SK-N-SH (cell line): ENCODE measurements around the gene UNC5B. TPM values are rescaled to one million over a fixed set of nuclear protein-coding genes. Genes with fewer than 3 reads are reported as not detected.

Experiments
- CTCF ChIA-PET: fragments of 300-600, 350-600 bp; formaldehyde crosslinking; extraction: SDS; loops from one replicate; lab custom pipeline; 2021; lab: Yijun Ruan, JAX
- POLR2A ChIA-PET: fragments of 350-600 bp; sonication (Branson Sonifier 250); formaldehyde crosslinking; extraction: SDS; loops from one replicate; lab custom pipeline; 2020; ENCODE audit warnings: antibody characterized with exemption, inconsistent platforms; lab: Yijun Ruan, JAX
- DNase-seq: peaks from one replicate; pipeline ENCODE4 v3.0.0; 2012
- H2AFZ ChIP-seq: fragments of 200-600 bp; sonication (generic); 2 replicates; pipeline ENCODE4 v1.8.1; 2016; ENCODE audit warnings: antibody characterized with exemption, mild to moderate bottlenecking, low read depth
- H3F3A ChIP-seq: fragments of 200-600 bp; sonication (generic); replicated peaks from 2 replicates; pipeline ENCODE3; 2016; ENCODE audit warnings: antibody characterized with exemption, mild to moderate bottlenecking; ENCODE audit not compliant: insufficient read depth
- H3K27ac ChIP-seq, 2 experiments: fragments of 200-500 bp in 1 of 2; fragments of 200-600 bp in 1 of 2; sonication (Bioruptor generic) in 1 of 2; sonication (generic), shearing (Covaris generic) in 1 of 2; 2 replicates each; pipeline versions ENCODE4 v1.5.1 to v1.6.1; 2014 to 2016; ENCODE audit warnings: low read depth in 2 of 2, inconsistent platforms in 1 of 2, low read length in 1 of 2, mild to moderate bottlenecking in 1 of 2, mixed read lengths in 1 of 2
- H3K27me3 ChIP-seq: fragments of 200-600 bp; sonication (generic), shearing (Covaris generic); 2 replicates; pipeline ENCODE4 v1.6.1; 2016; ENCODE audit warnings: mixed run types; ENCODE audit not compliant: insufficient read depth
- H3K36me3 ChIP-seq, 2 experiments: fragments of 200-500 bp in 1 of 2; fragments of 200-600 bp in 1 of 2; sonication (Bioruptor generic) in 1 of 2; sonication (generic) in 1 of 2; replicated peaks in 1 of 2; 2 replicates each; pipeline versions ENCODE3 to v1.5.1; 2014 to 2016; ENCODE audit warnings: low read length in 1 of 2, mild to moderate bottlenecking in 1 of 2; ENCODE audit not compliant: insufficient read depth in 2 of 2, control insufficient read depth in 1 of 2
- H3K4me1 ChIP-seq, 2 experiments: fragments of 200-500 bp in 1 of 2; fragments of 200-600 bp in 1 of 2; sonication (Bioruptor generic) in 1 of 2; sonication (generic), shearing (Covaris generic) in 1 of 2; 2 replicates each; pipeline versions ENCODE4 v1.5.1 to v1.6.1; 2014 to 2016; ENCODE audit warnings: low read depth in 1 of 2, low read length in 1 of 2, mixed run types in 1 of 2; ENCODE audit not compliant: insufficient read depth in 2 of 2, control insufficient read depth in 1 of 2
- H3K4me2 ChIP-seq: fragments of 200-600 bp; sonication (generic), shearing (Covaris generic); 2 replicates; pipeline ENCODE4 v1.6.1; 2017; ENCODE audit warnings: mixed run types
- H3K4me3 ChIP-seq, 2 experiments: fragments of 200-500 bp in 1 of 2; fragments of 200-600 bp in 1 of 2; sonication (Bioruptor generic) in 1 of 2; sonication (generic), shearing (Covaris generic) in 1 of 2; 2 replicates each; pipeline versions ENCODE4 v1.5.1 to v1.8.1; 2014 to 2016; ENCODE audit warnings: low read depth in 2 of 2, inconsistent platforms in 1 of 2, low read length in 1 of 2, mild to moderate bottlenecking in 1 of 2, mixed read lengths in 1 of 2, moderate library complexity in 1 of 2
- H3K79me2 ChIP-seq: fragments of 200-600 bp; sonication (generic); 2 replicates; pipeline ENCODE4 v1.8.1; 2017; ENCODE audit warnings: mild to moderate bottlenecking; ENCODE audit not compliant: insufficient read depth
- H3K9ac ChIP-seq: fragments of 200-600 bp; sonication (generic); 2 replicates; pipeline ENCODE4 v1.6.1; 2017; ENCODE audit warnings: mixed run types
- H3K9me2 ChIP-seq: fragments of 200-600 bp; sonication (generic); 2 replicates; pipeline ENCODE4 v1.6.1; 2017; ENCODE audit warnings: mixed run types
- H3K9me3 ChIP-seq: fragments of 200-600 bp; sonication (generic); 2 replicates; pipeline ENCODE4 v1.6.1; 2017; ENCODE audit warnings: mixed run types, mild to moderate bottlenecking, moderate library complexity
- H4K20me1 ChIP-seq: fragments of 200-600 bp; sonication (generic); 2 replicates; pipeline ENCODE4 v1.6.1; 2017; ENCODE audit warnings: mild to moderate bottlenecking, mixed run types; ENCODE audit not compliant: insufficient read depth
- EP300 ChIP-seq, 2 experiments: IDR thresholded peaks; 2 replicates each; pipeline versions ENCODE4 v1.4.0 to v1.6.1; 2012; ENCODE audit warnings: borderline replicate concordance in 1 of 2, low read depth in 1 of 2, low read length in 1 of 2
- FOSL2 ChIP-seq: IDR thresholded peaks from 2 replicates; pipeline ENCODE4 v1.4.0; 2012; ENCODE audit warnings: low read depth, mild to moderate bottlenecking, moderate library complexity, borderline replicate concordance
- FOXJ3 ChIP-seq: sonication (generic); formaldehyde crosslinking; IDR thresholded peaks from 2 replicates; pipeline ENCODE4 v1.5.1; 2020; ENCODE audit warnings: mild to moderate bottlenecking, missing genetic modification reagents
- GABPA ChIP-seq: IDR thresholded peaks from 2 replicates; pipeline ENCODE4 v1.4.0; 2012; ENCODE audit warnings: low read depth, mild to moderate bottlenecking
- GATA2 ChIP-seq: sonication (generic); formaldehyde crosslinking; IDR thresholded peaks from 2 replicates; pipeline ENCODE4 v1.5.0; 2020; ENCODE audit warnings: mild to moderate bottlenecking, missing genetic modification reagents
- JUND ChIP-seq: IDR thresholded peaks from 2 replicates; pipeline ENCODE4 v1.4.0; 2012
- NRF1 ChIP-seq: IDR thresholded peaks from 2 replicates; pipeline ENCODE4 v1.6.1; 2012; ENCODE audit warnings: low read depth, mild to moderate bottlenecking, low read length
- POLR2AphosphoS5 ChIP-seq: IDR thresholded peaks from 2 replicates; pipeline ENCODE4 v1.6.1; 2012; ENCODE audit warnings: low read depth, low read length
- RFX5 ChIP-seq: IDR thresholded peaks from 2 replicates; pipeline ENCODE4 v1.6.1; 2012; ENCODE audit warnings: mild to moderate bottlenecking, improper control_type of control experiment, low read length
- TAF1 ChIP-seq: IDR thresholded peaks from 2 replicates; pipeline ENCODE4 v1.6.1; 2012; ENCODE audit warnings: low read depth, mild to moderate bottlenecking, low read length, moderate library complexity, borderline replicate concordance
- YY1 ChIP-seq: IDR thresholded peaks from 2 replicates; pipeline ENCODE4 v1.4.0; 2012; ENCODE audit warnings: low read depth, mild to moderate bottlenecking
- WGBS: methylation state at CpG from one replicate; pipeline ENCODE4 v1.1.6; 2017; ENCODE audit warnings: low lambda C conversion rate; 5-methylcytosine and 5-hydroxymethylcytosine counted together
- polyA plus RNA-seq, 3 experiments: library from polyadenylated mRNA; depleted of rRNA; stranded (reverse); fragments of >200 nt; gene quantifications; 2 replicates each; pipeline ENCODE4 v1.2.3, GENCODE V29; 2012
- TF ChIP-seq, protein P1 (sequence below): fragments of 200-600 bp; sonication (generic); IDR thresholded peaks from 2 replicates; pipeline ENCODE4 v1.6.1; 2017; ENCODE audit warnings: antibody characterized with exemption, mild to moderate bottlenecking, moderate library complexity
- TF ChIP-seq, protein P2 (sequence below): IDR thresholded peaks from 2 replicates; pipeline ENCODE4 v1.4.0; 2012; ENCODE audit warnings: low read depth, borderline replicate concordance
- TF ChIP-seq, protein P3 (sequence below): IDR thresholded peaks from 2 replicates; pipeline ENCODE4 v1.6.1; 2012; ENCODE audit warnings: mild to moderate bottlenecking, low read depth, low read length, moderate library complexity
- TF ChIP-seq, protein P4 (sequence below): fragments of 150-350 bp; IDR thresholded peaks from 2 replicates; pipeline ENCODE4 v1.6.1; 2017; ENCODE audit warnings: antibody characterized with exemption, low read length, low read depth, borderline replicate concordance
- TF ChIP-seq, protein P5 (sequence below): IDR thresholded peaks from 2 replicates; pipeline ENCODE4; 2012
- TF ChIP-seq, protein P6 (sequence below): fragments of 150-350 bp; IDR thresholded peaks from 2 replicates; pipeline ENCODE4 v1.6.1; 2016; ENCODE audit warnings: mild to moderate bottlenecking, low read depth, low read length

Gene UNC5B
- polyA plus RNA-seq, 1 of the 3 experiments (the other 2 are of a cell fraction): 13.8 TPM

DNA sequence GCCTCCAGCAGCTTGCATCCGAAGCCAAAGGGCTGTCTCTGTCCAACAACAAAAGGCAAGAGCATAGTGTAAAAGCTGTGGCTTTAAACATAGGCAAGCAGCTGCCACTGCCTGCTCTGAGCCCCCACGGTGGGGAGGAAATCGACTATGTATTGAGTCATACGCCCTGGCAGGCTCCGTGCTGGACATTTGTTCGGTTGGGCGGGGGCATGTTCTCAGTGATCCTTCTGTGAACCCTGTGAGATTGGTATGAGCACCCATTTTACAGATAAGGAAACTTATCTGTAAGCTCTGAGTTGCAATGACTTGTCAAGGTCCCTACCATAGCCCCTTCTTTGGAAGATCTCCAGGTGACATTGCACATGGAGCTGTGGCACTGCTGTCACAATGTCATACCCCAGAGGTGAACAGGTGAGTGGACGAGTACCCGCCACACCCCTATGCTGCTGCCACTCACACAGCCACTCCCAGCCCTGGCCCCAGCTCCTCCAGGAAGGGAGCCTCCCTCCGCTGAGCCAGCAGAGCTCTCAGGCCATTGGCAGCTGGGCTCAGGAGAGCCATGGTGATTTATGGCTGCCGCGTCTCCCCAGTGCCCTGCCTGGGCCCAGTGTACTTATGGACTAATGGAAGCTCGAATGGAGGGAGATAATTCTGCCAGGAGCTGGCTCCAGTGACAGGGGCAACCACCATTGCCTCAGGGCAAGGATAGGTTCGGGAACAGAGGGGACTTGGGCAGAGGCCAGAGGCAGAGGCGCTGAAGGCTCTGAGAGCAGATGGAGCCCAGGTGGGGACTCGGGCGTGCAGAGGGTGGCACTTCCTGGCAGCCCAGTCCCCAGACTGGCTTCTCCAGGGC lies 43.7 kb downstream of the UNC5B start (continued):
- TF ChIP-seq, protein P1, sequence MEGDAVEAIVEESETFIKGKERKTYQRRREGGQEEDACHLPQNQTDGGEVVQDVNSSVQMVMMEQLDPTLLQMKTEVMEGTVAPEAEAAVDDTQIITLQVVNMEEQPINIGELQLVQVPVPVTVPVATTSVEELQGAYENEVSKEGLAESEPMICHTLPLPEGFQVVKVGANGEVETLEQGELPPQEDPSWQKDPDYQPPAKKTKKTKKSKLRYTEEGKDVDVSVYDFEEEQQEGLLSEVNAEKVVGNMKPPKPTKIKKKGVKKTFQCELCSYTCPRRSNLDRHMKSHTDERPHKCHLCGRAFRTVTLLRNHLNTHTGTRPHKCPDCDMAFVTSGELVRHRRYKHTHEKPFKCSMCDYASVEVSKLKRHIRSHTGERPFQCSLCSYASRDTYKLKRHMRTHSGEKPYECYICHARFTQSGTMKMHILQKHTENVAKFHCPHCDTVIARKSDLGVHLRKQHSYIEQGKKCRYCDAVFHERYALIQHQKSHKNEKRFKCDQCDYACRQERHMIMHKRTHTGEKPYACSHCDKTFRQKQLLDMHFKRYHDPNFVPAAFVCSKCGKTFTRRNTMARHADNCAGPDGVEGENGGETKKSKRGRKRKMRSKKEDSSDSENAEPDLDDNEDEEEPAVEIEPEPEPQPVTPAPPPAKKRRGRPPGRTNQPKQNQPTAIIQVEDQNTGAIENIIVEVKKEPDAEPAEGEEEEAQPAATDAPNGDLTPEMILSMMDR: no peak

DNA sequence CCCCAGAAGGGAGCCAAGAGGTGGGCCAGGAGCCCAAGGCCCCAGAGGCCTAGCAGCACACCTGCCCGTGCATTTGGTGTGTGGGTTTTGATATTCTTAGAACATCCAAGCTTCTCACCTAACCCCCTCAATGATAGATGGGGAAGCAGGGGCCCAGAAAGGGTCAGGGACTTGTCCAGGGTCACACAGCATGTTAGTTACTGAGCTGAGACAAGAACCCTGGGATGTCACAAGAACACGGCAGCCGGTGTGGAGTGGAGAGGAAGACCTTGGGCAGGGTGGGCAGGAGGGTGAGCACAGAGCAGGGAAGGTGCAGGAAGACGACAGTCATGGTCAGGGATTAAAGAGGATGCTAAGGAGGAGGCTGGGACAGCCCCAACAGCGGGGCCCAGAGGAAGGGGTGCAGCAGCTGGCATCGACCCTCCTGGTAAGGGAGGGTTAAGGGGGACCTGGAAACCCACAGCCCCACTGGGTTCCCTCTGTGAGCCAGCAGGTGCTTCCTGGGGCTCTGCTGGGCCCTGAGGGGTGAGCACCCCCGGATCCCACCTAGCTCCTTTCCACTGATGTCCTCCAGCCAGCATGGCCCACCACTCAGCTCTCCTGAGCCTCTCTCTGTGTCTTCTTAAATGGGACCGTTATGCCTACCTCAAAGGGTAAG lies 44.4 kb downstream of the UNC5B start:
- TF ChIP-seq NRF1 (no peak), POLR2AphosphoS5 (no peak), GATA2 (CRISPR knock-in tag) (no peak), FOSL2 (no peak), JUND (no peak), EP300 (IDR thresholded peaks at IDR 0.05; ENCODE audit: borderline replicate concordance in 1 of 2, low read depth in 1 of 2, low read length in 1 of 2) (no peak), TAF1 (no peak), YY1 (no peak), GABPA (no peak), FOXJ3 (CRISPR knock-in tag) (no peak), RFX5 (no peak)
- TF ChIP-seq, protein P2, sequence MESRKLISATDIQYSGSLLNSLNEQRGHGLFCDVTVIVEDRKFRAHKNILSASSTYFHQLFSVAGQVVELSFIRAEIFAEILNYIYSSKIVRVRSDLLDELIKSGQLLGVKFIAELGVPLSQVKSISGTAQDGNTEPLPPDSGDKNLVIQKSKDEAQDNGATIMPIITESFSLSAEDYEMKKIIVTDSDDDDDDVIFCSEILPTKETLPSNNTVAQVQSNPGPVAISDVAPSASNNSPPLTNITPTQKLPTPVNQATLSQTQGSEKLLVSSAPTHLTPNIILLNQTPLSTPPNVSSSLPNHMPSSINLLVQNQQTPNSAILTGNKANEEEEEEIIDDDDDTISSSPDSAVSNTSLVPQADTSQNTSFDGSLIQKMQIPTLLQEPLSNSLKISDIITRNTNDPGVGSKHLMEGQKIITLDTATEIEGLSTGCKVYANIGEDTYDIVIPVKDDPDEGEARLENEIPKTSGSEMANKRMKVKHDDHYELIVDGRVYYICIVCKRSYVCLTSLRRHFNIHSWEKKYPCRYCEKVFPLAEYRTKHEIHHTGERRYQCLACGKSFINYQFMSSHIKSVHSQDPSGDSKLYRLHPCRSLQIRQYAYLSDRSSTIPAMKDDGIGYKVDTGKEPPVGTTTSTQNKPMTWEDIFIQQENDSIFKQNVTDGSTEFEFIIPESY: no peak
- TF ChIP-seq, protein P3, sequence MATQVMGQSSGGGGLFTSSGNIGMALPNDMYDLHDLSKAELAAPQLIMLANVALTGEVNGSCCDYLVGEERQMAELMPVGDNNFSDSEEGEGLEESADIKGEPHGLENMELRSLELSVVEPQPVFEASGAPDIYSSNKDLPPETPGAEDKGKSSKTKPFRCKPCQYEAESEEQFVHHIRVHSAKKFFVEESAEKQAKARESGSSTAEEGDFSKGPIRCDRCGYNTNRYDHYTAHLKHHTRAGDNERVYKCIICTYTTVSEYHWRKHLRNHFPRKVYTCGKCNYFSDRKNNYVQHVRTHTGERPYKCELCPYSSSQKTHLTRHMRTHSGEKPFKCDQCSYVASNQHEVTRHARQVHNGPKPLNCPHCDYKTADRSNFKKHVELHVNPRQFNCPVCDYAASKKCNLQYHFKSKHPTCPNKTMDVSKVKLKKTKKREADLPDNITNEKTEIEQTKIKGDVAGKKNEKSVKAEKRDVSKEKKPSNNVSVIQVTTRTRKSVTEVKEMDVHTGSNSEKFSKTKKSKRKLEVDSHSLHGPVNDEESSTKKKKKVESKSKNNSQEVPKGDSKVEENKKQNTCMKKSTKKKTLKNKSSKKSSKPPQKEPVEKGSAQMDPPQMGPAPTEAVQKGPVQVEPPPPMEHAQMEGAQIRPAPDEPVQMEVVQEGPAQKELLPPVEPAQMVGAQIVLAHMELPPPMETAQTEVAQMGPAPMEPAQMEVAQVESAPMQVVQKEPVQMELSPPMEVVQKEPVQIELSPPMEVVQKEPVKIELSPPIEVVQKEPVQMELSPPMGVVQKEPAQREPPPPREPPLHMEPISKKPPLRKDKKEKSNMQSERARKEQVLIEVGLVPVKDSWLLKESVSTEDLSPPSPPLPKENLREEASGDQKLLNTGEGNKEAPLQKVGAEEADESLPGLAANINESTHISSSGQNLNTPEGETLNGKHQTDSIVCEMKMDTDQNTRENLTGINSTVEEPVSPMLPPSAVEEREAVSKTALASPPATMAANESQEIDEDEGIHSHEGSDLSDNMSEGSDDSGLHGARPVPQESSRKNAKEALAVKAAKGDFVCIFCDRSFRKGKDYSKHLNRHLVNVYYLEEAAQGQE: no peak
- TF ChIP-seq, protein P4, sequence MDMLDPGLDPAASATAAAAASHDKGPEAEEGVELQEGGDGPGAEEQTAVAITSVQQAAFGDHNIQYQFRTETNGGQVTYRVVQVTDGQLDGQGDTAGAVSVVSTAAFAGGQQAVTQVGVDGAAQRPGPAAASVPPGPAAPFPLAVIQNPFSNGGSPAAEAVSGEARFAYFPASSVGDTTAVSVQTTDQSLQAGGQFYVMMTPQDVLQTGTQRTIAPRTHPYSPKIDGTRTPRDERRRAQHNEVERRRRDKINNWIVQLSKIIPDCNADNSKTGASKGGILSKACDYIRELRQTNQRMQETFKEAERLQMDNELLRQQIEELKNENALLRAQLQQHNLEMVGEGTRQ: no peak
- TF ChIP-seq, protein P5, sequence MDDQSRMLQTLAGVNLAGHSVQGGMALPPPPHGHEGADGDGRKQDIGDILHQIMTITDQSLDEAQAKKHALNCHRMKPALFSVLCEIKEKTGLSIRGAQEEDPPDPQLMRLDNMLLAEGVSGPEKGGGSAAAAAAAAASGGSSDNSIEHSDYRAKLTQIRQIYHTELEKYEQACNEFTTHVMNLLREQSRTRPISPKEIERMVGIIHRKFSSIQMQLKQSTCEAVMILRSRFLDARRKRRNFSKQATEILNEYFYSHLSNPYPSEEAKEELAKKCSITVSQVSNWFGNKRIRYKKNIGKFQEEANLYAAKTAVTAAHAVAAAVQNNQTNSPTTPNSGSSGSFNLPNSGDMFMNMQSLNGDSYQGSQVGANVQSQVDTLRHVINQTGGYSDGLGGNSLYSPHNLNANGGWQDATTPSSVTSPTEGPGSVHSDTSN: no peak
- TF ChIP-seq, protein P6, sequence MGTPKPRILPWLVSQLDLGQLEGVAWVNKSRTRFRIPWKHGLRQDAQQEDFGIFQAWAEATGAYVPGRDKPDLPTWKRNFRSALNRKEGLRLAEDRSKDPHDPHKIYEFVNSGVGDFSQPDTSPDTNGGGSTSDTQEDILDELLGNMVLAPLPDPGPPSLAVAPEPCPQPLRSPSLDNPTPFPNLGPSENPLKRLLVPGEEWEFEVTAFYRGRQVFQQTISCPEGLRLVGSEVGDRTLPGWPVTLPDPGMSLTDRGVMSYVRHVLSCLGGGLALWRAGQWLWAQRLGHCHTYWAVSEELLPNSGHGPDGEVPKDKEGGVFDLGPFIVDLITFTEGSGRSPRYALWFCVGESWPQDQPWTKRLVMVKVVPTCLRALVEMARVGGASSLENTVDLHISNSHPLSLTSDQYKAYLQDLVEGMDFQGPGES: no peak
- no peak overlapping the region for H2AFZ ChIP-seq
- ChIA-PET CTCF (interaction anchor here (0.9 to 9.3 kb wide), 17 partner anchors 11 to 354 kb away, joined by 3 to 106 read pairs (median 5); no protein-coding TSS in a partner anchor), POLR2A (interaction anchor here (1.4 to 2.7 kb wide), 11 partner anchors 10 to 368 kb away, joined by 3 to 26 read pairs (median 11); partner anchors contain the start of genes PCBD1 and UNC5B)
- H3K27ac ChIP-seq: peak overlapping the region in 1 of 2 experiments; percentile 100; a peak in 3 of 4 replicates
- H3K4me1 ChIP-seq: peaks cover 55 to 97% of the 10 kb centered on the region in 2 experiments
- DNase-seq: no peak
- no peaks in the 10 kb centered on the region for H3K9me3 ChIP-seq
- H3K9ac ChIP-seq: no peak overlapping the region
- H3K9me2 ChIP-seq: no peaks in the 10 kb centered on the region
- peaks cover 86% of the 10 kb centered on the region for H3K79me2 ChIP-seq
- WGBS: 93% methylated on average over 7 of the region's 8 CpGs
- H3K36me3 ChIP-seq: peaks cover 0 to 2% of the 10 kb centered on the region in 2 experiments
- H3K27me3 ChIP-seq: no peaks in the 10 kb centered on the region
- H4K20me1 ChIP-seq: peaks cover 51% of the 10 kb centered on the region; the same call in 1 of the 2 replicates
- H3K4me2 ChIP-seq: no peak overlapping the region
- H3F3A ChIP-seq: peaks cover 19% of the 10 kb centered on the region
- no peak overlapping the region for H3K4me3 ChIP-seq
